Measurements from ENCODE around the gene SMYD3.
"Not testable (repeated sequence)": the region's sequence is repeated elsewhere in the genome, so short reads cannot be mapped to it uniquely, and the experiment has no call there.

The SMYD3 gene

DNA sequence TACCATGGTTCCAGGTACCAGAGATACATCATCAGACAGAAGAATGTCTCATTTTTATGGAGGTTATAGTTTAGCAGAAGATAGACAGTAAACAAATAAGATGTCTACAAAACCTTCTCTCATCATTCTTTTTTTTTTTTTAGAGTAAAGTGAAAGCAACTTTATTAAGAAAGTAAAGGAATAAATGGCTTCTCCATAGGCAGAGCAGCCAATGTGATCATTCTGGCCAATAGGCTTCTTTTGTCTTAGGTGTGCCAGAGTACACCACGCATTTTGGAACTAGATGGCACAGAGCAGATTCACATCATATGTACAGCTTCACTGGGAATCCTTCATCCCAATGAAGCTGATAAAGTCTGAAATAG lies 428.2 kb downstream of the SMYD3 start:
- DNase-seq (ENCODE audit: low read depth): no peak
- no peak overlapping the region for H3K4me3 ChIP-seq (ENCODE audit: control insufficient read depth, low read depth, low read length)

DNA sequence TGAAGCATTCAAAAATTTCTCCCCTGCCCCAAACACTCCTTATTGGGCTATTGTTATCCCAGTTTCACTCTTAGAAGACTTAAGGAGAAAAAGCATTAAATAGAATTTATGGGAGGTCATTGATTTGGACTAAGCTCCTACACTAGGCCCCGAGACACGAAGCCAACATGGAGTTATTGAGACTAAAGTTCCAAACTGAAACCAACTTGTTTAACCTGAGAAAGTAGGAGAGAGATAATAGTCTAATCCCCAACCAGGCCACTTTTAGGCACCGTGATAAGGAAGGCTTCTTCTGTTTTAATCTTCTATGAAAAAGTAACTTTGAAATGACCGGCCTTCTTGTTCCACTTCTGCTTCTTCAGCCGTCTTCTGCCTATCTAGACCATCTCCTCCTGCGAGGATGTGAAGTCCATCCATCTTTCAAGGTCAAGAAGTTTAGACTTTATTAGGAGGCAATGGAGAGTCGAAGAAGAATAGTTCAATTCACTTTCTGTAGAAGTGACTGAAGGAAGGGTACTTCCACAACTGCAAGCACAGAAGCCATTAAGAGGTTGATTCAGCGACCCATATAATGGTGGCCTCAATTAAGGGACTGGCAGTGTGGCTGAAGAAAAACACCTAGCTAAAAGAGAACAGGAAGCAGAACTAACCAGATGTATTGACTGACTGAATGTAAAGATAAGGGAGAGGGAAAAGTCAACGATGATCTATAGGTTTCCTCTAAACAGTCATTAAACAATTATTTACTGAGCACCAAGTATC lies 428.8 kb downstream of the SMYD3 start:
- H3K4me3 ChIP-seq (ENCODE audit: control insufficient read depth, low read depth, low read length): no peak overlapping the region
- TF ChIP-seq, protein P1, sequence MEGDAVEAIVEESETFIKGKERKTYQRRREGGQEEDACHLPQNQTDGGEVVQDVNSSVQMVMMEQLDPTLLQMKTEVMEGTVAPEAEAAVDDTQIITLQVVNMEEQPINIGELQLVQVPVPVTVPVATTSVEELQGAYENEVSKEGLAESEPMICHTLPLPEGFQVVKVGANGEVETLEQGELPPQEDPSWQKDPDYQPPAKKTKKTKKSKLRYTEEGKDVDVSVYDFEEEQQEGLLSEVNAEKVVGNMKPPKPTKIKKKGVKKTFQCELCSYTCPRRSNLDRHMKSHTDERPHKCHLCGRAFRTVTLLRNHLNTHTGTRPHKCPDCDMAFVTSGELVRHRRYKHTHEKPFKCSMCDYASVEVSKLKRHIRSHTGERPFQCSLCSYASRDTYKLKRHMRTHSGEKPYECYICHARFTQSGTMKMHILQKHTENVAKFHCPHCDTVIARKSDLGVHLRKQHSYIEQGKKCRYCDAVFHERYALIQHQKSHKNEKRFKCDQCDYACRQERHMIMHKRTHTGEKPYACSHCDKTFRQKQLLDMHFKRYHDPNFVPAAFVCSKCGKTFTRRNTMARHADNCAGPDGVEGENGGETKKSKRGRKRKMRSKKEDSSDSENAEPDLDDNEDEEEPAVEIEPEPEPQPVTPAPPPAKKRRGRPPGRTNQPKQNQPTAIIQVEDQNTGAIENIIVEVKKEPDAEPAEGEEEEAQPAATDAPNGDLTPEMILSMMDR (IDR thresholded peaks at IDR 0.05; ENCODE audit: control insufficient read depth, insufficient read depth, low read depth, low read length, missing control alignments): no peak
- DNase-seq (ENCODE audit: low read depth): no peak

More for the DNA sequence above, 428.2 kb downstream of the SMYD3 start:
- TF ChIP-seq, protein P1 (IDR thresholded peaks at IDR 0.05; ENCODE audit: control insufficient read depth, insufficient read depth, low read depth, low read length, missing control alignments): no peak

DNA sequence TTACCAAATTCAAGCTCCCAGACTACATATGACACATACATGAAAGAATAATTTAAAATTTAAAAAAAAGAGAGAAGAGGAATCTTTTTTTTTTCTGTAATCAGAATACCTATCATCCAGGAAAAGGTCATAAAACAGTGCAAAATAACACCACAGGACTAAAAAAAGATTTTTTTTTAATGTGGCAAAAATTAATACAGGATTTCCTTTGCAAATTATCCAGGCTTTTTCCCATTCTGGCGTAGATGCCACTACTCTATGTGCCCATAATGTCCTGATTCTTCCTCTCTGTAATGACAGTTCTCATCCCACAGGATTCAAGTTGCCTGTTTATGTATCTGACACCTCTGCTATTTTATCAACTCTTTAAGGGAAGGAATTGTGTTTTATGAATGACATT lies 429.6 kb downstream of the SMYD3 start:
- no peak for DNase-seq (ENCODE audit: low read depth)
- TF ChIP-seq, protein P1 (IDR thresholded peaks at IDR 0.05; ENCODE audit: control insufficient read depth, insufficient read depth, low read depth, low read length, missing control alignments): no peak

DNA sequence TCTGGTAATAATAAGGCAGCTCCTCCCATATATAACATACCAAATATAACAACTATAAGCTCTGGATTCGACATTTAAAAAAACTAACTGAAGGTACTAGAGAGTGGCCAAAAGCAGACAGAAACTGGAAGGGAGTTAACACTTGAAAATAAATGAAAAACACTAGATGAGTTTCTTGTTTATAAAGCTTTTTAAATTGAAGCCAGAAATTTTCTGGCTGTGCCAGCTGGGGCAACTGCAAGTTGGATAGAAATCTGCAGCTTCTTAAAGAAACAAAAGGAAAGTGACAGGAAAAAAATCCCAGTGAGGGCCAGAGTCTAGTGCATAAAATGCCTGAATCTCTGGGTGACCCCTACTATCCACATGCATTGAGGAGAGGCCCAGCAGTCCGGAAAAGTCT lies 432.7 kb downstream of the SMYD3 start:
- no peak overlapping the region for H3K4me3 ChIP-seq (ENCODE audit: control insufficient read depth, low read depth, low read length)
- TF ChIP-seq, protein P1 (IDR thresholded peaks at IDR 0.05; ENCODE audit: control insufficient read depth, insufficient read depth, low read depth, low read length, missing control alignments): no peak
- no peak for DNase-seq (ENCODE audit: low read depth)

More for the DNA sequence above, 429.6 kb downstream of the SMYD3 start:
- no peak overlapping the region for H3K4me3 ChIP-seq (ENCODE audit: control insufficient read depth, low read depth, low read length)

DNA sequence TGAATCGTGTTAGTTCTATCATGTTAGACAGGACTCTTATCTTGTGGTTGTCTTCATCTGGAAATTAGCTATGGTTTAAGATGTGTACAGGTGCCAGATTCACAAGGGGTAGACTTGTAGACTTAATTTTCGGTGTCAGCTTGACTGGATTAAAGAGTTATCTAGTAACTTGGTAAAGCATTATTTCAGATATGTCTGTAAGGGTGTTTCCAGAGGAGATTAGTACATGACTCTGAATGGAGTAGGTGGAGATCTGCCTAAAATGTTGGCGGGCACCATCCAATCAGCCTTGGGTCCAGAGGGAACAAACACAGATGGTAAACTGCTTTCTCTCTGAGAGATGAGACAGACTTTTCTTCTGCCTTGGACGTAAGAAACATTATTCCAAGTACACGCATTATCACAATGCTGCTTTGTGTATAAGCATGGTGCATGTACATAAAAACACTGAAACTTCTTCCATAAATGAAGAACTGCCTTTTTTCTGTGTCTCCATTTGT lies 434.6 kb downstream of the SMYD3 start:
- TF ChIP-seq, protein P1 (IDR thresholded peaks at IDR 0.05; ENCODE audit: control insufficient read depth, insufficient read depth, low read depth, low read length, missing control alignments): no peak
- H3K4me3 ChIP-seq (ENCODE audit: control insufficient read depth, low read depth, low read length): no peak overlapping the region
- DNase-seq (ENCODE audit: low read depth): no peak

DNA sequence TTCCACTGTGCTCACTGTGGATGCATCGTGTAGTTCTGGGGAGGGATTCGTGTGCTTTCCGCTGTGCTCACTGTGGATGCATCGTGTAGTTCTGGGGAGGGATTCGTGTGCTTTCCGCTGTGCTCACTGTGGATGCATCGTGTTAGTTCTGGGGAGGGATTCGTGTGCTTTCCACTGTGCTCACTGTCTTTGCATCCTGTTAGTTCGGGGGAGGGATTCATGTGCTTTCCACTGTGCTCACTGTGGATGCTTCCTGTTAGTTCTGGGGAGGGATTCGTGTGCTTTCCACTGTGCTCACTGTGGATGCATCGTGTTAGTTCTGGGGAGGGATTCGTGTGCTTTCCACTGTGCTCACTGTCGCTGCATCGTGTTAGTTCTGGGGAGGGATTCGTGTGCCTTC lies 435.1 kb downstream of the SMYD3 start:
- not testable (repeated sequence) for H3K4me3 ChIP-seq (ENCODE audit: control insufficient read depth, low read depth, low read length); DNase-seq (ENCODE audit: low read depth)

DNA sequence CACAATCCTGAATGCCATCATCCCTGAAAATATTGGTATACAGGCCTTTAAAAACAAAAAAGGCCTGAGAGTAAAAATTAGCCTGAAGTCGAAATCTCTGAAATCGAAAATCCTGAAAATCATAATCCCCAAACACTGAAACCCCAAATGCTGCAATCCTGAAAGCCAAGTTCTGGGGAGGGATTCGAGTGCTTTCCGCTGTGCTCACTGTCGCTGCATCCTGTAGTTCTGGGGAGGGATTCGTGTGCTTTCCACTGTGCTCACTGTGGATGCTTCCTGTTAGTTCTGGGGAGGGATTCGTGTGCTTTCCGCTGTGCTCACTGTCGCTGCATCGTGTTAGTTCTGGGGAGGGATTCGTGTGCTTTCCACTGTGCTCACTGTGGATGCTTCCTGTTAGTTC lies 435.5 kb downstream of the SMYD3 start:
- not testable (repeated sequence) for DNase-seq (ENCODE audit: low read depth); H3K4me3 ChIP-seq (ENCODE audit: control insufficient read depth, low read depth, low read length)

DNA sequence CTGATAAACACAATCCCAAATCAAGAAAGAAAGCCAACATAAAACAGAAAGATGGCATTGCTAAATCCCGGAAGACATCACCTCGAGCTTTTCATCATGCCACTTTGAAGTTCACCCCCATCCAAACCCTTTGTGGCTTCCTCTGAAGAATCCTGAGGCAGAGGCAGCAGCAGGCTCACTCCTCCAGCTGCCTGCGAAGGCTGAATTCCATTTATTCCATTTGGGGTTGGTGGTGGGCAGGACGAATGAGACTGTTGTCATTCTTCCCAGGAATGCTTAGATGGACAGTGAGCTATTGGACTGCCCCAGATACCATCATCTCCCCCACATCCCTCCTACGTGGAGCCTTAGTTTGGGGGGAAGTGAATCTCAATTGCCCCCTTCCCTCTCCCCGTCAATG lies 437.5 kb downstream of the SMYD3 start:
- H3K4me3 ChIP-seq (ENCODE audit: control insufficient read depth, low read depth, low read length): no peak overlapping the region
- TF ChIP-seq, protein P1 (IDR thresholded peaks at IDR 0.05; ENCODE audit: control insufficient read depth, insufficient read depth, low read depth, low read length, missing control alignments): no peak
- DNase-seq (ENCODE audit: low read depth): no peak
